SK-N-MC (cell line): Measurements from ENCODE around the gene C9orf50.

Source experiments
- EZH2 ChIP-seq: fragments of 200-600 bp; sonication (generic); IDR thresholded peaks from one replicate; pipeline ENCODE4 v1.6.1; 2017; ENCODE audit warnings: antibody characterized with exemption
- FOXP2 ChIP-seq: optimal IDR thresholded peaks from 2 replicates; pipeline ENCODE3; 2011; ENCODE audit warnings: mild to moderate bottlenecking, moderate library complexity; ENCODE audit not compliant: insufficient read depth; ENCODE audit errors: extremely low read length, control extremely low read depth
- POLR2AphosphoS5 ChIP-seq: IDR thresholded peaks from 2 replicates; pipeline ENCODE4 v1.6.1; 2012; ENCODE audit warnings: mild to moderate bottlenecking, low read depth, low read length, borderline replicate concordance

GRCh38 chr9:129596541-129597331, 24.2 kb downstream of the C9orf50 start:
- TF ChIP-seq POLR2AphosphoS5 (no peak), EZH2 (no peak), FOXP2 (no peak)
